H9 (cell line): ENCODE measurements around the gene FRMD4B. TPM values are rescaled to one million over a fixed set of nuclear protein-coding genes. Genes with fewer than 3 reads are reported as not detected.
A peak's percentile ranks its signal among the peaks of the same experiment; 100 is the strongest.

Source experiments
- DNase-seq: peaks from one replicate; pipeline ENCODE4 v3.0.0-alpha.2; 2017
- H2AFZ ChIP-seq: one replicate; pipeline ENCODE4 v1.6.1; 2013; ENCODE audit warnings: mild to moderate bottlenecking, low read length, control low read depth, moderate library complexity
- H2AK5ac ChIP-seq: 2 replicates; pipeline ENCODE4 v1.6.1; 2013; ENCODE audit warnings: low read length, control low read depth, mixed read lengths; ENCODE audit not compliant: insufficient read length
- H2BK120ac ChIP-seq: one replicate; pipeline ENCODE4 v1.6.1; 2013; ENCODE audit warnings: low read depth, mild to moderate bottlenecking, low read length, control low read depth, inconsistent platforms; ENCODE audit not compliant: poor library complexity, severe bottlenecking
- H2BK12ac ChIP-seq: 2 replicates; pipeline ENCODE4 v1.6.1; 2013; ENCODE audit warnings: low read length, control low read depth, mixed read lengths, low read depth; ENCODE audit not compliant: insufficient read length
- H2BK15ac ChIP-seq: 2 replicates; pipeline ENCODE4 v1.6.1; 2013; ENCODE audit warnings: low read depth, low read length, control low read depth
- H2BK20ac ChIP-seq: one replicate; pipeline ENCODE4 v1.6.1; 2013; ENCODE audit warnings: low read depth, mild to moderate bottlenecking, low read length, control low read depth, inconsistent platforms; ENCODE audit not compliant: poor library complexity, severe bottlenecking
- H2BK5ac ChIP-seq: 2 replicates; pipeline ENCODE4 v1.6.1; 2013; ENCODE audit warnings: low read length, control low read depth, mixed read lengths; ENCODE audit not compliant: insufficient read length
- H3K14ac ChIP-seq: 2 replicates; pipeline ENCODE4 v1.6.1; 2013; ENCODE audit warnings: low read length, control low read depth; ENCODE audit not compliant: insufficient read depth
- H3K18ac ChIP-seq: 2 replicates; pipeline ENCODE4 v1.6.1; 2013; ENCODE audit warnings: low read depth, mild to moderate bottlenecking, mixed read lengths, low read length, control low read depth; ENCODE audit not compliant: insufficient read length
- H3K23ac ChIP-seq: 2 replicates; pipeline ENCODE4 v1.6.1; 2013; ENCODE audit warnings: low read length, control low read depth, mixed read lengths, low read depth; ENCODE audit not compliant: insufficient read length
- H3K23me2 ChIP-seq: 2 replicates; pipeline ENCODE4 v1.6.1; 2013; ENCODE audit warnings: low read depth, mild to moderate bottlenecking, mixed read lengths, low read length, control low read depth; ENCODE audit not compliant: insufficient read length, poor library complexity, severe bottlenecking
- H3K27ac ChIP-seq: 2 replicates; pipeline ENCODE4 v1.5.1; 2013; ENCODE audit warnings: low read length, control low read depth, mixed read lengths, low read depth; ENCODE audit not compliant: insufficient read length
- H3K27me3 ChIP-seq: 2 replicates; pipeline ENCODE4 v1.6.1; 2013; ENCODE audit warnings: low read length, control low read depth, inconsistent platforms; ENCODE audit not compliant: insufficient read depth
- H3K4ac ChIP-seq: 2 replicates; pipeline ENCODE4 v1.6.1; 2013; ENCODE audit warnings: low read depth, mild to moderate bottlenecking, control low read depth, inconsistent platforms, low read length, moderate library complexity
- H3K4me1 ChIP-seq: 2 replicates; pipeline ENCODE4 v1.6.1; 2013; ENCODE audit warnings: low read length, control low read depth, inconsistent platforms; ENCODE audit not compliant: insufficient read depth
- H3K4me2 ChIP-seq: 2 replicates; pipeline ENCODE4 v1.6.1; 2013; ENCODE audit warnings: low read length, control low read depth, mixed read lengths; ENCODE audit not compliant: insufficient read length, insufficient read depth
- H3K56ac ChIP-seq: 2 replicates; pipeline ENCODE4 v1.6.1; 2013; ENCODE audit warnings: low read depth, mild to moderate bottlenecking, mixed read lengths, low read length, control low read depth; ENCODE audit not compliant: insufficient read length
- H3K79me1 ChIP-seq: 2 replicates; pipeline ENCODE4 v1.6.1; 2013; ENCODE audit warnings: low read depth, mild to moderate bottlenecking, moderate library complexity, low read length, control low read depth, inconsistent platforms; ENCODE audit not compliant: insufficient read depth, poor library complexity, severe bottlenecking
- H3K79me2 ChIP-seq: 2 replicates; pipeline ENCODE4 v1.6.1; 2013; ENCODE audit warnings: low read length, control low read depth, inconsistent platforms; ENCODE audit not compliant: insufficient read depth
- H3K9ac ChIP-seq: 2 replicates; pipeline ENCODE4 v1.6.1; 2013; ENCODE audit warnings: low read length, control low read depth, mixed read lengths; ENCODE audit not compliant: insufficient read length; ENCODE audit errors: extremely low read depth
- H3K9me3 ChIP-seq: one replicate; pipeline ENCODE4 v1.6.1; 2013; ENCODE audit warnings: low read depth, low read length, inconsistent platforms; ENCODE audit not compliant: control insufficient read depth
- H3T11ph ChIP-seq: one replicate; pipeline ENCODE4 v1.6.1; 2013; ENCODE audit warnings: mild to moderate bottlenecking, low read length, control low read depth, inconsistent platforms
- H4K20me1 ChIP-seq: one replicate; pipeline ENCODE4 v1.6.1; 2013; ENCODE audit not compliant: control insufficient read depth, insufficient read length, insufficient read depth
- H4K5ac ChIP-seq: 2 replicates; pipeline ENCODE4 v1.6.1; 2013; ENCODE audit warnings: low read depth, mild to moderate bottlenecking, mixed read lengths, low read length, control low read depth; ENCODE audit not compliant: insufficient read length
- H4K8ac ChIP-seq: replicated peaks from 2 replicates; pipeline ENCODE4 v1.6.1; 2013; ENCODE audit warnings: low read length, control low read depth, mixed read lengths, low read depth; ENCODE audit not compliant: insufficient read length
- H4K91ac ChIP-seq: 2 replicates; pipeline ENCODE4 v1.6.1; 2013; ENCODE audit warnings: low read depth, mild to moderate bottlenecking, moderate library complexity, mixed read lengths, low read length, control low read depth; ENCODE audit not compliant: insufficient read length
- H3K27ac Mint-ChIP-seq, 3 experiments: 2 replicates in 2 of 3; 3 replicates in 1 of 3; pipeline ENCODE4 v1.8.0; 2020 to 2021; ENCODE audit warnings: mixed read lengths in 3 of 3, mild to moderate bottlenecking in 1 of 3, moderate library complexity in 1 of 3
- H3K27me3 Mint-ChIP-seq: 2 replicates; pipeline ENCODE4 v1.8.0; 2021; ENCODE audit warnings: low read depth, mild to moderate bottlenecking, moderate library complexity, mixed read lengths
- H3K36me3 Mint-ChIP-seq, 3 experiments: 2 replicates in 2 of 3; 3 replicates in 1 of 3; pipeline ENCODE4 v1.8.0; 2020 to 2021; ENCODE audit warnings: low read depth in 3 of 3, mixed read lengths in 3 of 3; ENCODE audit not compliant: insufficient read depth in 1 of 3
- H3K4me1 Mint-ChIP-seq, 2 experiments: 2 replicates each; pipeline ENCODE4 v1.8.0; 2020; ENCODE audit warnings: mixed read lengths in 2 of 2
- H3K4me3 Mint-ChIP-seq, 2 experiments: 2 replicates in 1 of 2; 3 replicates in 1 of 2; pipeline ENCODE4 v1.8.0; 2020 to 2021; ENCODE audit warnings: mild to moderate bottlenecking in 2 of 2, mixed read lengths in 2 of 2, moderate library complexity in 1 of 2
- H3K9me3 Mint-ChIP-seq, 2 experiments: 2 replicates in 1 of 2; 3 replicates in 1 of 2; pipeline ENCODE4 v1.8.0; 2020; ENCODE audit warnings: mild to moderate bottlenecking in 2 of 2, mixed read lengths in 2 of 2, moderate library complexity in 1 of 2
- WGBS: extraction: QIAGEN DNeasy Blood & Tissue Kit; methylation state at CpG from one replicate; pipeline ENCODE4 v1.1.7; 2013; ENCODE audit warnings: missing lambda C conversion rate, low lambda C conversion rate, mixed read lengths; ENCODE audit not compliant: insufficient read length; ENCODE audit errors: extremely low coverage; 5-methylcytosine and 5-hydroxymethylcytosine counted together
- total RNA-seq: library from RNA; stranded (reverse); gene quantifications from 2 replicates; pipeline ENCODE4 v1.2.1, GENCODE V29; 2021
- TF ChIP-seq, protein P1 (sequence below): fragments of 200-600 bp; sonication (generic); conservative IDR thresholded peaks from 3 replicates; pipeline ENCODE4 v1.8.0; 2021; ENCODE audit warnings: antibody characterized with exemption, mild to moderate bottlenecking

The FRMD4B gene
- total RNA-seq, 1 experiment from 2014 or later = 3.4 TPM

- no peaks in the 10 kb centered on the region for H3K79me1 ChIP-seq
- no peak overlapping the region for H3K4me3 Mint-ChIP-seq
- no peaks in the 10 kb centered on the region for H3K9me3 ChIP-seq
- H3K56ac ChIP-seq = no peak overlapping the region
- H3K23ac ChIP-seq = no peak overlapping the region
- H3K27ac Mint-ChIP-seq = peak overlapping the region in 1 of 3 experiments; percentile 42; a peak in 2 of 7 replicates
- H3K14ac ChIP-seq = no peak overlapping the region
- DNase-seq = no peak
- H3K9ac ChIP-seq = no peak overlapping the region
- no peak overlapping the region for H4K91ac ChIP-seq
- no peaks in the 10 kb centered on the region for H3K27me3 ChIP-seq
- H3K4me1 ChIP-seq = peaks cover 5% of the 10 kb centered on the region; the same call in 1 of the 2 replicates
- H4K8ac ChIP-seq = no peak overlapping the region
- no peak overlapping the region for H2BK15ac ChIP-seq
- no peak overlapping the region for H3T11ph ChIP-seq
- H3K27ac ChIP-seq = no peak overlapping the region
- no peaks in the 10 kb centered on the region; the same call in 1 of the 2 replicates for H3K27me3 Mint-ChIP-seq
- TF ChIP-seq, protein P1, sequence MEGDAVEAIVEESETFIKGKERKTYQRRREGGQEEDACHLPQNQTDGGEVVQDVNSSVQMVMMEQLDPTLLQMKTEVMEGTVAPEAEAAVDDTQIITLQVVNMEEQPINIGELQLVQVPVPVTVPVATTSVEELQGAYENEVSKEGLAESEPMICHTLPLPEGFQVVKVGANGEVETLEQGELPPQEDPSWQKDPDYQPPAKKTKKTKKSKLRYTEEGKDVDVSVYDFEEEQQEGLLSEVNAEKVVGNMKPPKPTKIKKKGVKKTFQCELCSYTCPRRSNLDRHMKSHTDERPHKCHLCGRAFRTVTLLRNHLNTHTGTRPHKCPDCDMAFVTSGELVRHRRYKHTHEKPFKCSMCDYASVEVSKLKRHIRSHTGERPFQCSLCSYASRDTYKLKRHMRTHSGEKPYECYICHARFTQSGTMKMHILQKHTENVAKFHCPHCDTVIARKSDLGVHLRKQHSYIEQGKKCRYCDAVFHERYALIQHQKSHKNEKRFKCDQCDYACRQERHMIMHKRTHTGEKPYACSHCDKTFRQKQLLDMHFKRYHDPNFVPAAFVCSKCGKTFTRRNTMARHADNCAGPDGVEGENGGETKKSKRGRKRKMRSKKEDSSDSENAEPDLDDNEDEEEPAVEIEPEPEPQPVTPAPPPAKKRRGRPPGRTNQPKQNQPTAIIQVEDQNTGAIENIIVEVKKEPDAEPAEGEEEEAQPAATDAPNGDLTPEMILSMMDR = no peak
- H3K23me2 ChIP-seq = no peaks in the 10 kb centered on the region
- no peak overlapping the region for H3K4me2 ChIP-seq
- no peak overlapping the region for H2BK5ac ChIP-seq
- no peak overlapping the region for H3K4ac ChIP-seq
- no peaks in the 10 kb centered on the region for H4K20me1 ChIP-seq
- peaks cover 0 to 3% of the 10 kb centered on the region in 2 experiments for H3K9me3 Mint-ChIP-seq
- no peak overlapping the region for H2BK12ac ChIP-seq
- H2AK5ac ChIP-seq = no peak overlapping the region
- no peaks in the 10 kb centered on the region for H3K36me3 Mint-ChIP-seq
- H4K5ac ChIP-seq = no peak overlapping the region
- H3K4me1 Mint-ChIP-seq = peaks cover 6 to 12% of the 10 kb centered on the region in 2 experiments
- no peak overlapping the region for H2BK20ac ChIP-seq
- no CpG with 5 or more reads among the region's 4 CpGs for WGBS
- no peak overlapping the region for H3K18ac ChIP-seq
- no peak overlapping the region for H2BK120ac ChIP-seq
- no peak overlapping the region for H2AFZ ChIP-seq
- no peaks in the 10 kb centered on the region for H3K79me2 ChIP-seq
Observed at GRCh38 chr3:69338911-69339310, 47.0 kb downstream of the FRMD4B start.
